ENCODE measurements around the gene RABL2B. TPM values are rescaled to one million over a fixed set of nuclear protein-coding genes. Genes with fewer than 3 reads are reported as not detected.

Gene RABL2B
- polyA plus RNA-seq, 12 donors, result 16.8 to 48.7 (median 20.0) TPM; not detected in 1

DNA sequence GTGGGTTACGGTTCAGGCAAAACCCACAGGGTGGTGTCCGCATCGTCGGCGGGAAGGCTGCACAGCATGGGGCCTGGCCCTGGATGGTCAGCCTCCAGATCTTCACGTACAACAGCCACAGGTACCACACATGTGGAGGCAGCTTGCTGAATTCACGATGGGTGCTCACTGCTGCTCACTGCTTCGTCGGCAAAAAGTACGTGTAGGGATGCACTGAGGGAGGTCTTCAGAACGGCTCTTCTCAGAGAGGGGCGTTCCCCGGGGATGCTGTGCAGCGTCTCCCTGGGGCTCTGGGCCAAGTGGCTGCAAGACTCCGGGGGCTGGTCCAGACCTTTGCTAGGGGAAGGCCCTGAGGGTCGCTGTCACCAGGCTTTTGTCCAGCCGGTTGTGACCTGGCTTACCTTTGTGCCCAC, 44.2 kb downstream of the RABL2B start:
- no peak for DNase-seq

DNA sequence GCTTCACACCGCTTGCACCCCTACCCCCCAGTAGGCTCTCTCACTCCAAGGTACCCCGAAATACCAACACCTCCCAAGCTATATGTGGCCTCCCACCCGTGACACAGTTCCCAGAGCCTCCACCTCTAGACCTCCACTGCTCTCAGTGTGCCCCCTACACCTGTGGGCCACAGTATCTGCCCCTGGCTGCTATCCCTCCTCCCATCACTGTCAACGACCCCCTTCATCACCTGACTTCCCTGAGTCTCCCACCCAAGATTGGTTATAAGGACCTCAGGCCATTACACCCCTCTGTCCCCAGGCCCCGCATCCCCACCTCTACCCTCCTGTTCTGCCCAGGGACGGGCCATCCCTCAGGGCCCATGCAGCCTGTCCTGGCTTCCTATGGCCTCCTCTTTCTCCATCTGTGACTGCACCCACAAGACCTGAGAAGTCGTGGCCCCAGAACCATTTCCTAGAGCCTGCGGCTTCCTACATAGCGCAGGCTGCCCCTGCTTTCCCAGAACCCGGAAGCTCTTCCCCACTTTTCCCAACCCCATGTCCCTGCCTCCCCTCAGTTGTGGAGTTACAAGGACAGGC, 44.7 kb downstream of the RABL2B start:
- no peak for DNase-seq

DNA sequence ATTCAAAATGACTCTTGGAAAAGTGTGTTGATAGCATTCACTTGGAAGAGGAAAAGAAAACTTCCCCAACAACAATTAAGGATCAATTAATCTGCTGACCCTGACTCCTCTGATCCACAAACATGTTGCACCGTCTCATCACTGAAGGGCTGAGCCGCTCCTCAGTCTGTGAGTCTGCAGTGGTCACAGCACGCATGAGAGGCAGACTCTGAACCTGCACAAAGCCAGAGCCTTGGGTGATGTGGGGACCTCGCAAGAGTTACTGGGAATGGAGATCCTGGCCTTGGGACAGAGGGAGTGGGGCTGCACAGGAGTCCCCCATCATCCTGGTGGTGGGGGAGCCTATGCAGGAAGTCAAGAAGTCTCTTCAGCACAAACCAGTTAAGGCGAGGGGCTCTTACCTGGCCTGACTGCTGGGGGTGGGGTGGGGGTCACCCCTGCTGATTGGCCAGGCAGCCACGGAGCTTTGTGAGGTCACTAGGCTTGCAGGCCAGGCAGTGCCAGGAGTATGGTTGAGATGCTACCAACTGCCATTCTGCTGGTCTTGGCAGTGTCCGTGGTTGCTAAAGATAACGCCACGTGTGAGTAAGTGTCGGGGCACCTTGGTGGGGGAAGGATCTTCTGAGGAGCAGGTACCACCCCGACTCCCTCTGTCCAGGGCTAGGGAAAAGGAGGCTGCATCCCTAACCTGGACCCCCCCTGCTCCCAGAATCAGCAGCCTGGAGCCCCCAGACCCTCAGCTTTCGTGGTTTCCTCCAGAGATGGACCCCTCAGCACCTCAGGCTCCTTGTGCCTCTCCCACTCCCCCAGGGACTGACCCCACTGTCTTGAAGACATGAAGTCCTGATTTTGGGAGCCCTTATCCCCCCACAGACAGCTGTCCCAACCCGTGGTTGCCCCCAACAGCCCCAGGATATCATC, 45.4 kb downstream of the RABL2B start, which contains the start of gene ACR:
TSS of gene ACR (plus strand) at position 477 of the 921 bp plus-strand sequence. CDS start at position 509, 32 bp downstream.
- no peak for DNase-seq

DNA sequence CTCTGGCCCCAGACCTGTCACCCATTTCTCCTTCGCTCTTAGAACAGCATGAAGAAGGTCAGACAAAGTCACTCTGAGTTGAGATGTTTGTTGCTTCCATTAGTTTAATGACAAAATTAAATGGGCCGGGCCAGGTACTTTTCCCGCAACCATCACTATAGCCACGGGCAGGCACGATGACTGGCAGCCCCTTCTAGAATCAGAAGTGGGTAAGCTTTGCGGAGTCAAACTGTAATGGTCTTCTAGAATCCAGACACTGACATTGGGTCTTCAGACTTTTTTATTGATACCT, 47.8 kb downstream of the RABL2B start:
- DNase-seq, result no peak

DNA sequence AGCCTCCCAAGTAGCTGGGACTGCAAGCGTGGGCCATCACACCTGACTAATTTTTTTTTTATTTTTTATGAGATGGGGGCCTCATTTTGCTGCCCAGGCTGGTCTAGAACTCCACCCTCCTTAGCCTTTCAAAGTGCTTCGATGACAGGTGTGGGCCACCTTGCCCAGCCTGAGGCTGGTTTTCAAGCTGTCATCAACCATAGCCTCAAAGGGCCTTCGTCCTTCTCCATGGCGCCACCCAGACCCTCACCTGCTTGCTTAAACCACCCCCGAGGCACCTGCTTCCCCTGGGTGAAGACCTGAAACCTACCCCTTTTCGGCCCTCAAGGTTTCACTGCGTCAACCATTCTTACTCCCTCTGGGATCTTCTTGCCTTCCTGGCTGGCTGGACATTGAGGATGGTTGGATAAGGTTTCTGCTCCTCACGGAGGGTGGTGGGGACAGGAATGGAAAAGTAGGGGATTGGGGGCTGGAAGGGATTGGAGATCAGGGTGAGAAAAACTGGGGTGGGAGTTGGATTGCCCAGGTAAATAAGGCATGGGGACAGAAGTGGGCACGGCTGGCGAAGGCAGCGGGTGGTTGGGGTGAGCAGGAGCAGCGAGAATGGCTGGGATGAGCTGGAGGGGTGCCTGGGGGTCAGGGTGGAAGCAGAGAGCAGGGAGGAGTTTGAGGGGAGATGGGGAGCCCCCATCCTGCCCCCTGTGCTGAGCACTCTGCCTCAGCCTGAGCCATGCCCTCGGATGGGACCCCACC, 48.3 kb downstream of the RABL2B start:
- no peak for DNase-seq

DNA sequence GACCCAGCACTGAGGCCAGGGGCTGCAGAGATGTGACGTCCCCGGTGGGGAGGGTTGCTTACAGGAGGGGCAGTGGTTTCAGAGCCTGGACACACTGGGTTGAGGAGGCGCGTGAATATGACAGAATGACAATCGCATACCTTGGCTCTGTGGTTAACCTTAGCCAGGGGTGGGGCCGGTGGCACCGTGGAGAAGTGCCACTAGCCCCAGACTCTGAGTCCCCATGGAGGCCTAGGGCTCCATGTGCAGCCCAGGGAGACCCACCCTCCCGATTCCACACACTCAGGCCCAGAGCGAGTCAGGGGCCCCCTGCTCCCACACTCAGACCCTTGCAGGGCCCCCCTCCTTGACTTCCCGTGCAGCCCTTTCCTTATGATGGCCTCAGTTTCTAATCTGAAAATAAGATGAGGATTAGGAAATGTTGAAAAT, 49.1 kb downstream of the RABL2B start:
- DNase-seq, result no peak

DNA sequence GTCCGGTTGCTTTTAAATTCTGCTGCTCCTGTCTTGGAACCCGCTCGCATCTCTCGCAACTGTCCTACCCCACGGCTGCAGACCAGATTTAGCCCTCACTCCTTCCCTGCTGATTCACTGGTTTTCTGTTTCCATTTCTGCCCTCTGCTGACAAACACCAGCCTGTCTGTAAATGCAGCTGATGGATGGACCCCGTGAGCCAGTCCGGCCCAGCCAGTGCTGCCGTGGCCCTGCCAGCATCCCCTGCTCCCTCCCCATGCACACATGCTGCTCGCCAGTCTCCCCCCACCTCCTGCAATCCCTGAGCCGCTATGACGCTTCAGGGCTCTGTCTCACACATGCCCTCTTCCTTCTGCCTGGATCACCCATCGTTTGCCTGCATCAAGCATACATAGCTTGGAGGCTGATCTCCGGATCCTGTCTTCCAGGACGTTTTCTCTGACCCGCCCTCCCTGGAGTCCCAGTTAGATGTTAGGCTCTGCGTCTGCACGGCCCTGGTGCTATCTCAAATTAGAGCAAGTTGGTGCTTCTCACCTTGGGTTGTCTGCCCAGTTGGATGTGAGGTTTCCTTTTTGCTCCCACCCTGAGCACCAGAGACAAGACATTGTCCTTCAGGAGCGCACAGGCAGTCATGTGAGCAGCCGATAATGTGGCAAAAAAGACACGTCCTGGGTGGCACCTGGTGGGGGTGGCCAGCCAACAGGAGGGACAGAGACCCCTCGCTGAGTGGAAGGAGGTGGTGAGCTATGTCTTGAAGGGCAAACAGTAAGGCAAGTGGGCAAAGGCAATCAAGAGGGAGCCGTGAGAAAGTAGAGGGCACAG, 49.7 kb downstream of the RABL2B start:
- DNase-seq, result no peak

DNA sequence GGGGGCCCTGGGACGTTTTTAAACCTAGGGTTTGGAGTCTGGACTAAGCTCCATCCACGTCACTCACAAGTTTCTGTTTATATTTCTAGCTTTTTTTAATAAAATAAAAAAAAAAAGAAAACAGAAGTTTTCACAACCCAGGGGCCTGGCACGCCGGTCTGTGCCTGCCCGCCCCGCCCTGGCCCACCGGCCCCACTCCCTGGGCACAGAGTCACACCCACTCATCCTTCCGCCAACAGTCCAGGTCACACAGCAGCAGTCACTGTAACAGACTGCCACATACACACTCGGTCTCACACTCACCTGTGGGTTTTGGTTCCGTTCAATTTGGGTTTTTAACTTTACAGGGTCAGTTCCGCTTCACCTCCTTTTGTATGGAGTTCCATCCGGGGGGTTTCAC, 50.8 kb downstream of the RABL2B start:
- no peak for DNase-seq

DNA sequence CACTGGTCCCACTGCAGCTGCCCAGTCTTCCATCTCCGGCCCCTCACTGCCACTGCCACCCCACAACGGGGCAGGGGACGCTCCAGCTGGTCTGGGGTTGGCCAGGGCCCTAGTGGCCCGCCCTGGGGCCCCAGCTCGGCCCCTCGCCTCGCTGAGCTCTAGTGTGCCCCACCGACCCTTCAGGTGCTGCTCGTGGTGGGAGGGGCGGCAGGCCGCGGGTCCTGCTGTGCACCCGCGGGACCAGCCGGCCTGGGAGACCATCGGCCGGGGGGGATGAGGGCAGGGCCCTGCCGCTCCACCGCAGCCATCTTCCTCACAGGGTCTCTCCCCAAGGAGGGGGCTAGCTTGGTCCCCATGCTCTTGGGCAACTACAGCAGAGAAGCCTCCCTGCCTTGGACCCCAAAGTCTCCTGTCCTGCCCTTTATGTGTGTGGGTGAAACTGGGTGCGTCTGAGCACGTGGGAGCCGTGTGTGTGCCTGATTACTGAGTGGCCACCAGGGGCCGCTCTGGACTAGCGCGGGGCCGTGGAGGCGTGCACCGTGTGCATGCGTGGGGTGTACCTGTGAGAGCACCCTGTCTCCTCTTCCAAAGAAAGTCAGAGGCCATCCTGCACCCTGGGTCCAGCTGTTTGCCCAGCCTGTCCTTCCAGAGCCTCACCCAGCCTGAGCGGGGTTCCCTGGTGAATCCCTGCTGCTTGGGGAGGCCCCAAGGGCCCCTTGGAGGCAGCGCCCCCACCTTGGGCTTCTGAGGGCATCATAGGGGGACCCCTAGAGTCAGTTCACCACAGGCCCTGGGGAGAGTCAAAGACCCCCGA, 51.4 kb downstream of the RABL2B start:
- DNase-seq, result no peak

DNA sequence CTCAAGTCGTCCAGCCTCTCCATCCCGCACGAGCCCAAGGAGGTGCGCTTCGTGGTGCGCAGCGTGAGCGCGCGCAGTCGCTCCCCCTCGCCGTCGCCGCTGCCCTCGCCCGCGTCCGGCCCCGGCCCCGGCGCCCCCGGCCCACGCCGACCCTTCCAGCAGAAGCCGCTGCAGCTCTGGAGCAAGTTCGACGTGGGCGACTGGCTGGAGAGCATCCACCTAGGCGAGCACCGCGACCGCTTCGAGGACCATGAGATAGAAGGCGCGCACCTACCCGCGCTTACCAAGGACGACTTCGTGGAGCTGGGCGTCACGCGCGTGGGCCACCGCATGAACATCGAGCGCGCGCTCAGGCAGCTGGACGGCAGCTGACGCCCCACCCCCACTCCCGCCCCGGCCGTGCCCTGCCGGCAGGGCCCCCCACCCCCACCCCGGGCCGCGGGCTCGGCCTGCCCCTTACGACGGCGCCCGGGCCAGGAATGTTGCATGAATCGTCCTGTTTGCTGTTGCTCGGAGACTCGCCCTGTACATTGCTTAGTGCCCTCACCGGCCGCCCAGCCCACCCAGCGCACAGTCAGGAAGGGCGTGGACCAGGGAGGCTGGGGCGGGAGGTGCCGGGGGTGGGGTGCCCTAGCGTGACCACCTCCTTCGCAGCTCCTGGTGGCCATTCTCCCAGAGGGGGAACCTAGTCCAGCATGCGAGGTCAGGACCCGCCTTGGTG, 52.3 kb downstream of the RABL2B start:
- no peak for DNase-seq

DNA sequence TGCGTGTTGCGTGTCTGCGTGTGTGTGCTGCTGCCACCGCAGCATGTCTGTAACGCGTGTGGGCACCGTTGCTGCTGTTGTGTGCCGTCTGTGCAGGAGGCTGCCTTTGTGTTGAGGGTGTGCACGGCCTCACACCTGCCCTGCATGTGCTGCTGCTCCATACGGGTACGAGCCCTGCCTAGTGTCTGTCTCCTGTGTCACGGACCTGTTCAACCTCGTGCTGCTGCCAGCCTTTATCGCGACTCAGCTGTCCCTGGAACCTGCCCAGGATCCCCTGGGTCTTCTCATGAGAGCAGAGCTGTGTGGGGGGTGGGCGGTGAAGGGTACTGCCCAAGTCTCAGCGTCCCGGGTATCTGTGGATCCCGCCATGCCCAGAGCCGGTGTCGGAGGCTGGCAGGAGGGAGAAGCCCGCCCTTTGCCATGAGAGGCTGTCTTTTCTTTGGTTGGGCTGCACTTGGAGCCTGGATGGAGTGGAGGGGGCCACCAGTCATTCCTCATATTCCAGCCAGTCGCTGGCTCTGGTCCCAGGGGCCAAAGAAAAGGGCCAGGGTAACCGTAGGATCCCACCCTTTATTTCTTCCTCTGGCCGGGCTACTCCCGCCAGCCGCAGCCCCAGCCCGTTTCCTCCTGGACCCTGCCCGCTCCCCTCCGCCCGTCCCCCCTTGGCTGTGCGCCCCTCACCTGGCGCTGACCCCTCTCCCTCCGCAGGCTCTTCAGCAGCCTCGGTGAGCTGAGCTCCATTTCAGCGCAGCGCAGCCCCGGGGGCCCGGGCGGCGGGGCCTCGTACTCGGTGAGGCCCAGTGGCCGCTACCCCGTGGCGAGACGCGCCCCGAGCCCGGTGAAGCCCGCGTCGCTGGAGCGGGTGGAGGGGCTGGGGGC, 53.2 kb downstream of the RABL2B start:
- DNase-seq, result no peak

DNA sequence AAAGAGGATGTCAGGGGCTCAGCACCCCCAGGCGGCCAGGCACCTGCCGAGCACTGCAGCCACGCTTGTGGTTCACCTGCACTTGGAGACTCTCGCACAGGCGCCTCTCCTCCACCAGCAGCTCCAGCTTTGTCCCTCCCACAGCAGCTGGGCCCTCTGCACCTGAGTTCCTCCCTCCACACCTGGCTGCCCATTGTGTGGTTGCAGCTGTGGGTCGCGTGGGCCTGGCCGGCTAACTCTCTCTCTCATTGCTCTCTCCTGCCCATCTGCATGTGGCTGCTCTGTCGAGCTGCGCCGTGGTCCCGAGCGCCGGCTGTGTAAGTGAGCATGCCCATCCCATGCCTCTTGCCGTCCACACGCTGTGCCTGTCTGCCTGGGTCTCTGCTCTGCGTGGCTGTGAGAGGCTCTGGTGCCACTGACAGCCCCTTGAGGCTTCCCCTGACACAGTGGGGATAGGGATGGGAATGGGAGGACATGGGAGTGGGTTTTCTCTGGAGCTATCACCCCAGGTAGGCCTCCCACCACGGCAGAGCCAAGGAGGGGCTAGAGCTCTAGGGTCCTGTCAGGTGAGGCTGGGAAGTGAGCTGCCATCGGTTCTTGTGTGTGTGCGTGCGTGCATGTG, 53.9 kb downstream of the RABL2B start:
- no peak for DNase-seq

DNA sequence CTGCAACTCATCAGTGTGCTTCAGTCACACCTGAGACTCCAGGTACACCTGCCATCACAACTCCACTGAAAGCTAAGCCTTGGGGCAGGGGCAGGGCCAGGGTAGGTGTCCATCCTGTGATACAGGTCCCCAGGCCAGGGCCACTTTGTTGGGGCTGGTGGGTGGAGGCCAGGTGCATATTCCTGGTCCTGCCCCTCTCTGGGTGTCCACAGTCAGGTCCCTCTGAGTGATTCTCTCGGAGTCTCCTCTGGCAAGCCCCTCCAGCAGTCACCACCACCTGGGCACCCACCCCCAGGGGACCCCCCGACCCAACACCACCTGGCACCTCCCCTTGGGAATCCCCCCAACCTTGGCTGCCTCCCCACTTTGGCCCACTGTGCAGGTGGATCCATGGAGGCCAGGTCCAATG, 54.9 kb downstream of the RABL2B start:
- DNase-seq, result no peak

DNA sequence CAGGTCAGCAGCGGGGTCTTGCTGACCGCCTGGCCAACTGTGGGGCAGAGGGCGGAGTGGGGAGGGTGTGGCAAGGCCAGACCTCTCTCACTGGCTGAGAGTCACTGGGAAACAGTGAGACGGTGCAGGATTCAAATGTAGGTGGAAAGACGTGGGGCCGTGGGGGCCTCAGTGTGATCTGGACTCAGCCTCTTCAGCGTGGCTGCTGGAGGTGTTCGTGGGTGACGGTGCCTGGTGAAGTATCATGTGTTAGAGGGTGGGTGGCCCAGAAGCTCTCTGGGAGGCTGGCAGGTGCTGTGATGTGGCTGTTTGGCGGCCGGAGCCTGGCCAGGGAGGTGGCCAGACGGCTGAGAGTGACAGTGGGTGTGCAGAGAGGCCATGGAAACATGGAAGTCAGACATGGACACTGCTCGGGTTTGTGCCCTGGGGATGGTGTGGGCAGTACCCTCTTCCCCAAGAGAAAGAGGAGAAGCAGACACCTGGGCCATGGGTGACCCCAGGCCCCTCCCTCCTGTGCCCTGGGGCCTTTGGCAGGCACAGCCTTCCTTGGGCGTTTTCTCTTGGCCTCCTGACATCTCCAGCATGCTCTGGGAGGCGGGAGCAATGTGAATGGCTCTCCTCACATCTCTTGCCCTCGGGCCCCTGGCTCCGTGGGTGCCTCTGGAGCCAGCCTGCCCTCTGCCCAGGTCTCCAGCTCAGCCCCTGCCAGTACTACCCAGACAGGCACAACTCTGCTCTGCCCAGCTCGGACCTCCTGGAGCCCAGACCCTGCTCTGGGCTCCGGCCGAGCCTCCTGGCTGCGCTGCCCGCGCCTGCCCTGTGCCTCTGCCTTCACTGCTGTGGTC, 55.5 kb downstream of the RABL2B start:
- no peak for DNase-seq

DNA sequence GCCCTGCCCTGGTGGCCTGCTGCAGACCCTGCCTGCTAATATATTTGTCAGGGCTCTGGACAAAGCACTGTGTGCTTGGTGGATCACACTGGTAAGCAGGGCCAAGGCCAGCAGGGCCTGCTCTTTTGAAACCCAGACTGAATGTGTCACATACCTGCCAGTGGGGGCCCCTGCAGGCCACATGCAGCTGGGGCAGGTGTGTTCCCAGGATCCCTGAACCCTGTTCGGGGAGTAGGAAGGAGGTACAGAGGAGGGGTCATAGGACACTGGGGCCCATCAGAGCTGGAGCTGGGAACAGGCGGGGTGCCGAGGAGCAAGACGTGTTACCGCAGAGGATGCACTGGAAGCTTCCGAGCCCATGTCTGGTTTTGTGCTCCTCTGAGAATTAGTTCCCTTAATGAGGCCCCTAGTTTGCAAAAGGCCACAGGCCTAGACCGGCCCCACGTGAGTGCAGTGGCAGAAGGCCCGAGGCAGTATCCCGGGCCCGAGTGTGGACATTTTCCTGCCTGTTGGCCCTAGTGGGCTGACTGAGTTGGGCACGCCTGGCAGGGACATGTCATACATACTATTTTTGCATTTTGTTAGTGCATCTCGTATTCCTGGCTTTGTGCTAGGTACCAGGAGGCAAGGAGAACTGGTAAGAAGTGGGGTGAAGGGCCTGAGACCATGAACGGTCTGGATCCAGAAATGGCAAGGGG, 56.6 kb downstream of the RABL2B start:
- DNase-seq, result no peak

DNA sequence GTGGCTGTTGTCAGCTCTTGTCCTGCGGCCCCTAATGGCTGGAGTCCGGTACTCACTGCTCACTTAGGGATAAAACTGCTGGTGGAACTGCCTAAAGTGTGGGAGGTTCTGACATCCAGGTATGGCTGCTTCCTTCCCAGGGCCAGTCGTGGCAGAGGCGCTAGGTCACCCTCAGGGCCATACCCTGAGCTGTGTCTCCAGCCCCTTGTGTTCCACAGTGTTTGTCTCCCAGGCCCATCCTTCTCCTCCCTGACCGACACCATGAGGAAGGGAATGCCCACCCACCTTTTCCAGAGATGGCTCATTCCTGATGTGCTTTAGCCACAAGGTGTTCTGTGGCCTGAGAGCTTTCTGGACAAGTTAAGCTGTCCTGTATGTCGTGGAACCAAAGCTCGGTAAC, 57.8 kb downstream of the RABL2B start:
- DNase-seq, result no peak

DNA sequence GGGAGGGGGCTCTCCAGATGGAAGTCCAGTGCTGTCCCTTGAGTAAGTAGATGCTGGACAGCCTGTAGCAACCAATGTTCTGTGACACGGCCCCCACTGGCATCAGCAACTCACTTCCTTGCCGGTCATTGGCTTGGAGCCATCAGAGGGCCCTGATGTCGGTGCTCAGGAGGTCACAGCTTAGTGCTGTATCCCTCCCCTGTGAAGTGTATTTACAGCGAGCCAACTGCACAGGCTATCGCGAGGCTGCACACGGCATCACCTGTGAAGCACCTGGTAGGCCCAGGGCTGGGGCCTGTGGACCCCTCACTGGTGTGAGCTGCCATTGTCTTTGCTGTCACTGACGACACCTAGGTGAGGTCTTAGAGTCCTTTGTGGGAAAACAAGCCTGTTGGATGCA, 58.8 kb downstream of the RABL2B start:
- DNase-seq, result no peak
